Measurements from ENCODE around the gene HACD4.

HACD4 gene

GRCh38 chr9:21027295-21027694 lies 4.1 kb downstream of the HACD4 start:
- H3K79me2 ChIP-seq = no peaks in the 10 kb centered on the region
- H3K27ac ChIP-seq = no peak overlapping the region
- no peak overlapping the region for H3K4me3 ChIP-seq (ENCODE audit: low read depth, low read length)
- no peaks in the 10 kb centered on the region for H3K36me3 ChIP-seq (ENCODE audit: control insufficient read depth, insufficient read depth, low read length)
- no peaks in the 10 kb centered on the region for H3K4me1 ChIP-seq
- H3K9me3 ChIP-seq (ENCODE audit: control insufficient read depth, low read length) = no peaks in the 10 kb centered on the region
- no peak for TF ChIP-seq CTCF (IDR thresholded peaks at IDR 0.05)
- no peak overlapping the region for H3K9ac ChIP-seq
- no peak overlapping the region for H2AFZ ChIP-seq
- no peaks in the 10 kb centered on the region for H3K27me3 ChIP-seq (ENCODE audit: control insufficient read depth, insufficient read depth, low read length)
- no peak overlapping the region for H3K4me2 ChIP-seq (ENCODE audit: low read length)

- H3K4me3 ChIP-seq (ENCODE audit: low read depth, low read length) = no peak overlapping the region
- H3K27me3 ChIP-seq (ENCODE audit: control insufficient read depth, insufficient read depth, low read length) = no peaks in the 10 kb centered on the region
- no peak overlapping the region for H3K9ac ChIP-seq
- no peak for TF ChIP-seq CTCF (IDR thresholded peaks at IDR 0.05)
- no peak overlapping the region for H3K27ac ChIP-seq
- no peaks in the 10 kb centered on the region for H3K4me1 ChIP-seq
- no peaks in the 10 kb centered on the region for H3K36me3 ChIP-seq (ENCODE audit: control insufficient read depth, insufficient read depth, low read length)
- no peaks in the 10 kb centered on the region for H3K9me3 ChIP-seq (ENCODE audit: control insufficient read depth, low read length)
- H2AFZ ChIP-seq = no peak overlapping the region
- H3K79me2 ChIP-seq = no peaks in the 10 kb centered on the region
- no peak overlapping the region for H3K4me2 ChIP-seq (ENCODE audit: low read length)
Measured at GRCh38 chr9:21023861-21024260, 7.6 kb downstream of the HACD4 start.

GRCh38 chr9:21018177-21018576 lies 13.3 kb downstream of the HACD4 start:
- TF ChIP-seq CTCF (IDR thresholded peaks at IDR 0.05) = no peak
- H3K9me3 ChIP-seq (ENCODE audit: control insufficient read depth, low read length) = no peaks in the 10 kb centered on the region
- no peak overlapping the region for H3K27ac ChIP-seq
- H3K36me3 ChIP-seq (ENCODE audit: control insufficient read depth, insufficient read depth, low read length) = no peaks in the 10 kb centered on the region
- H2AFZ ChIP-seq = no peak overlapping the region
- H3K4me2 ChIP-seq (ENCODE audit: low read length) = no peak overlapping the region
- H3K27me3 ChIP-seq (ENCODE audit: control insufficient read depth, insufficient read depth, low read length) = no peaks in the 10 kb centered on the region
- H3K4me3 ChIP-seq (ENCODE audit: low read depth, low read length) = no peak overlapping the region
- H3K9ac ChIP-seq = no peak overlapping the region
- no peaks in the 10 kb centered on the region for H3K4me1 ChIP-seq
- no peaks in the 10 kb centered on the region for H3K79me2 ChIP-seq

- Histone ChIP-seq H3K27me3 (ENCODE audit: control insufficient read depth, insufficient read depth, low read length) (no peaks in the 10 kb centered on the region), H3K9me3 (ENCODE audit: control insufficient read depth, low read length) (no peaks in the 10 kb centered on the region), H3K27ac (no peak overlapping the region), H3K4me3 (ENCODE audit: low read depth, low read length) (no peak overlapping the region), H3K36me3 (ENCODE audit: control insufficient read depth, insufficient read depth, low read length) (no peaks in the 10 kb centered on the region), H3K4me1 (no peaks in the 10 kb centered on the region), H2AFZ (no peak overlapping the region), H3K4me2 (ENCODE audit: low read length) (no peak overlapping the region), H3K79me2 (no peaks in the 10 kb centered on the region), H3K9ac (no peak overlapping the region)
- TF ChIP-seq CTCF (IDR thresholded peaks at IDR 0.05) = no peak
Measured at GRCh38 chr9:21016701-21017491, 14.5 kb downstream of the HACD4 start.

GRCh38 chr9:21015995-21016394 lies 15.4 kb downstream of the HACD4 start:
- no peak for TF ChIP-seq CTCF (IDR thresholded peaks at IDR 0.05)
- H3K9ac ChIP-seq = no peak overlapping the region
- H3K36me3 ChIP-seq (ENCODE audit: control insufficient read depth, insufficient read depth, low read length) = no peaks in the 10 kb centered on the region
- H3K9me3 ChIP-seq (ENCODE audit: control insufficient read depth, low read length) = no peaks in the 10 kb centered on the region
- no peak overlapping the region for H2AFZ ChIP-seq
- H3K4me1 ChIP-seq = no peaks in the 10 kb centered on the region
- H3K79me2 ChIP-seq = no peaks in the 10 kb centered on the region
- no peak overlapping the region for H3K4me2 ChIP-seq (ENCODE audit: low read length)
- H3K27ac ChIP-seq = no peak overlapping the region
- H3K4me3 ChIP-seq (ENCODE audit: low read depth, low read length) = no peak overlapping the region
- H3K27me3 ChIP-seq (ENCODE audit: control insufficient read depth, insufficient read depth, low read length) = no peaks in the 10 kb centered on the region

Data from parathyroid adenoma (tissue), 2 donors.